Ishikawa (cell line): ENCODE results near the gene PELI3.

Experiments used
- CEBPB ChIP-seq: IDR thresholded peaks from 2 replicates; pipeline ENCODE4 v1.6.1; 2012
- CREB1 ChIP-seq: IDR thresholded peaks from 2 replicates; pipeline ENCODE4 v1.6.1; 2012; ENCODE audit warnings: low read depth
- EGR1 ChIP-seq: IDR thresholded peaks from 2 replicates; pipeline ENCODE4 v1.6.1; 2012
- EP300 ChIP-seq: IDR thresholded peaks from 2 replicates; pipeline ENCODE4 v1.6.1; 2012; ENCODE audit warnings: borderline replicate concordance
- FOXM1 ChIP-seq: IDR thresholded peaks from 2 replicates; pipeline ENCODE4 v1.6.1; 2012; ENCODE audit warnings: low read depth, borderline replicate concordance
- NFIC ChIP-seq: IDR thresholded peaks from 2 replicates; pipeline ENCODE4 v1.6.1; 2012
- RAD21 ChIP-seq: IDR thresholded peaks from 2 replicates; pipeline ENCODE4 v1.6.1; 2012; ENCODE audit warnings: low read depth
- TAF1 ChIP-seq: IDR thresholded peaks from 2 replicates; pipeline ENCODE4 v1.6.1; 2012; ENCODE audit warnings: low read depth, mild to moderate bottlenecking
- TCF12 ChIP-seq: IDR thresholded peaks from 2 replicates; pipeline ENCODE4 v1.6.1; 2012; ENCODE audit warnings: low read depth
- TEAD4 ChIP-seq: IDR thresholded peaks from 2 replicates; pipeline ENCODE4 v1.6.1; 2012
- YY1 ChIP-seq: IDR thresholded peaks from 2 replicates; pipeline ENCODE4 v1.6.1; 2012; ENCODE audit warnings: low read depth
- ZBTB7A ChIP-seq: IDR thresholded peaks from 2 replicates; pipeline ENCODE4 v1.6.1; 2012; ENCODE audit warnings: low read depth
- TF ChIP-seq, protein P1 (sequence below): IDR thresholded peaks from 2 replicates; pipeline ENCODE4 v1.6.1; 2012
- TF ChIP-seq, protein P2 (sequence below): IDR thresholded peaks from 2 replicates; pipeline ENCODE4 v1.6.1; 2012; ENCODE audit warnings: low read depth, mild to moderate bottlenecking
- TF ChIP-seq, protein P3 (sequence below): IDR thresholded peaks from 2 replicates; pipeline ENCODE4 v1.6.1; 2012

Gene PELI3

DNA sequence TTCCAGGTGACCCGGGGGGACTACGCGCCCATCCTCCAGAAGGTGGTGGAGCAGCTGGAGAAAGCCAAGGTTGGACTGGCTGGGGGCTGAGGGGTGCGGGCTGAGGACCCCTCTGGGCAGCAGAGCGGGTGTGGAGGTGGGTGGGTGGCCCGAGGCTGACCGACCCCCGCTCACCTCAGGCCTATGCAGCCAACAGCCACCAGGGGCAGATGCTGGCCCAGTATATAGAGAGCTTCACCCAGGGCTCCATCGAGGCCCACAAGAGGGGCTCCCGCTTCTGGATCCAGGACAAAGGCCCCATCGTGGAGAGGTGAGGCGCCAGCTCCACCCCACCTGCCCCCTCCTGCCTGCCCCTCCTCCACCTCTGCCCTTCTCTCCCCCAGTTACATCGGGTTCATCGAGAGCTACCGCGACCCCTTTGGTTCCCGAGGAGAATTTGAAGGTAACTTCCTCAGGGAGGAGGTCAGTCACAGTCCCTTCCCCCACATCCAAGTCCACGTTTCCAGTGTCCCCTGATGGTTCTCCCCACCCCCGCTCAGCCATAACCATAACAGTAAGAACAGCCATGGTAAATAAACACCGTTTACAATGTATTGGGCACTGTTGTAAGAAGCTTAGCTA lies 24.7 kb downstream of the PELI3 start:
- TF ChIP-seq, protein P1, sequence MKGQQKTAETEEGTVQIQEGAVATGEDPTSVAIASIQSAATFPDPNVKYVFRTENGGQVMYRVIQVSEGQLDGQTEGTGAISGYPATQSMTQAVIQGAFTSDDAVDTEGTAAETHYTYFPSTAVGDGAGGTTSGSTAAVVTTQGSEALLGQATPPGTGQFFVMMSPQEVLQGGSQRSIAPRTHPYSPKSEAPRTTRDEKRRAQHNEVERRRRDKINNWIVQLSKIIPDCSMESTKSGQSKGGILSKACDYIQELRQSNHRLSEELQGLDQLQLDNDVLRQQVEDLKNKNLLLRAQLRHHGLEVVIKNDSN = no peak
- TF ChIP-seq TAF1 (no peak), TEAD4 (no peak), FOXM1 (no peak), TCF12 (no peak), NFIC (no peak), YY1 (no peak), EP300 (no peak), ZBTB7A (no peak), CREB1 (no peak)
- TF ChIP-seq, protein P2, sequence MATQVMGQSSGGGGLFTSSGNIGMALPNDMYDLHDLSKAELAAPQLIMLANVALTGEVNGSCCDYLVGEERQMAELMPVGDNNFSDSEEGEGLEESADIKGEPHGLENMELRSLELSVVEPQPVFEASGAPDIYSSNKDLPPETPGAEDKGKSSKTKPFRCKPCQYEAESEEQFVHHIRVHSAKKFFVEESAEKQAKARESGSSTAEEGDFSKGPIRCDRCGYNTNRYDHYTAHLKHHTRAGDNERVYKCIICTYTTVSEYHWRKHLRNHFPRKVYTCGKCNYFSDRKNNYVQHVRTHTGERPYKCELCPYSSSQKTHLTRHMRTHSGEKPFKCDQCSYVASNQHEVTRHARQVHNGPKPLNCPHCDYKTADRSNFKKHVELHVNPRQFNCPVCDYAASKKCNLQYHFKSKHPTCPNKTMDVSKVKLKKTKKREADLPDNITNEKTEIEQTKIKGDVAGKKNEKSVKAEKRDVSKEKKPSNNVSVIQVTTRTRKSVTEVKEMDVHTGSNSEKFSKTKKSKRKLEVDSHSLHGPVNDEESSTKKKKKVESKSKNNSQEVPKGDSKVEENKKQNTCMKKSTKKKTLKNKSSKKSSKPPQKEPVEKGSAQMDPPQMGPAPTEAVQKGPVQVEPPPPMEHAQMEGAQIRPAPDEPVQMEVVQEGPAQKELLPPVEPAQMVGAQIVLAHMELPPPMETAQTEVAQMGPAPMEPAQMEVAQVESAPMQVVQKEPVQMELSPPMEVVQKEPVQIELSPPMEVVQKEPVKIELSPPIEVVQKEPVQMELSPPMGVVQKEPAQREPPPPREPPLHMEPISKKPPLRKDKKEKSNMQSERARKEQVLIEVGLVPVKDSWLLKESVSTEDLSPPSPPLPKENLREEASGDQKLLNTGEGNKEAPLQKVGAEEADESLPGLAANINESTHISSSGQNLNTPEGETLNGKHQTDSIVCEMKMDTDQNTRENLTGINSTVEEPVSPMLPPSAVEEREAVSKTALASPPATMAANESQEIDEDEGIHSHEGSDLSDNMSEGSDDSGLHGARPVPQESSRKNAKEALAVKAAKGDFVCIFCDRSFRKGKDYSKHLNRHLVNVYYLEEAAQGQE = no peak

DNA sequence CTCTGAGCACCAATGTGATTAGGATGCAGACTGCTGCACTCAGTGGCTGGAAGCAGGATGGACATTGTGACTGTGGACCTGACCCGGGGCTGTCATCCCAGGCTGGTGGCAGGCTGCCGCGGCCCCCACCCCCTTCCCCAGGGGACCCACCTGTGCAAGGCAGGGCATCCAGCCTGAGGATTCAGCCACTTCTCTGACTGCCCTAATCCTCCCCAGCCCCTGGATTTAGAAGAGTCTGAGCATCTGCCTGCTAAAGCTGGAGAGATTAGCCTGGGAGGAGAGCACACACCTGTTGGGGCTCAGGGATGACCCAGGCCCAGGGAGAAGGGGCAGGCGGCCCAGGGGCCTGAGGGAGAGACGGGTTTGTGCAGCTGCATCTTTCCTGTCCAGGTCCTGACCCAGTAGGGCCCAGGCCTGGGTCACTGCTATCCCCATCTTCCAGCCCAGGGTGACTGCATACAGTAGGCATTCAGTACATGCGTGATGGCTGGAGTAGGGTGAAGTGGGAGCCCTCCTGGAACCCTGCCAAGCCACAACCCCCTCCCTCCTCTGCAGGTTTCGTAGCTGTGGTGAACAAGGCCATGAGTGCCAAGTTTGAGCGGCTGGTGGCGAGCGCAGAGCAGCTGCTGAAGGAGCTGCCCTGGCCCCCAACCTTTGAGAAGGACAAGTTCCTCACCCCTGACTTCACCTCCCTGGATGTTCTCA lies 25.6 kb downstream of the PELI3 start:
- TF ChIP-seq TCF12 = no peak
- no peak for TF ChIP-seq ZBTB7A
- TF ChIP-seq FOXM1 = no peak
- no peak for TF ChIP-seq EP300
- no peak for TF ChIP-seq CEBPB
- TF ChIP-seq NFIC = no peak
- TF ChIP-seq EGR1 = no peak
- TF ChIP-seq YY1 = no peak
- no peak for TF ChIP-seq CREB1

DNA sequence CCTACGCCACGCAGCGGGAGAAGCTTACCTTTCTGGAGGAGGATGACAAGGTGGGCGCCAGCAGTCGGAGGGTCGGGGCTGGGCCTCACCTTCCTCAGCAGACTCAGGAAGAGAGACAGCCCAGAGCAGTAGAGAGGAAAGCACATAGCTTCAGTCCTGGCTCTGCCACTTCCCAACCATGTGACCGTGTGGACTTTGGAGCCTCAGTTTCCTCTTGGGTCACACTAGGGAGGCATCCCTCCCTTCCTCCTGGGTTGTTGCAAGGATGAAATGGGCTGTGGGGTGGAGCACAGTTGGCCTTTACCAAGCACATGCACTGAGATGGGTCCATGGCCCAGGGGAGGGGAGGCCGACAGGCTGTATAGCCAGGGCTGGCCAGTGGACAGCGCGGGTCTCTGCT lies 26.4 kb downstream of the PELI3 start:
- TF ChIP-seq CEBPB (no peak), TCF12 (no peak), EGR1 (no peak)
- TF ChIP-seq, protein P1 = no peak

DNA sequence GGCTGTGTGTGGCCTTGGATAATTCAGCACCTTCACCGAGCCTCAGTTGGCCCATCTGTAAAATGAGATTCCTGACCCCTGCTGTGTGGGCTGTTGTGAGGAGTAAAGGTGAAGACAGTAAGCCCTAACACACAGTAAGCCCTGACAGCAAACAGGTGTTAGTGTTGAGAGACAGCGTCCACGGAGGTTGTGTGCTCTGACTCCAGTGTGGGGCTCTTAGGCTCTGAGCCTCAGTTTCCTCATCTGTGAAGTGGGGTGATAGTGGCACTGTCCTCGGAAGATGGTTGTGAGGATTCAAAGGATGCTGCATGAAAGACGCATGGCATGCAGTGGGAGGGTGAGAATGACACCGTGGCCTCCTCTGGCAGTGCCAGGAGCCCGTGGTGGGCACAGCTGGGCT lies 27.8 kb downstream of the PELI3 start:
- no peak for TF ChIP-seq TEAD4
- TF ChIP-seq ZBTB7A = no peak
- TF ChIP-seq, protein P1 = no peak
- no peak for TF ChIP-seq NFIC
- TF ChIP-seq, protein P3, sequence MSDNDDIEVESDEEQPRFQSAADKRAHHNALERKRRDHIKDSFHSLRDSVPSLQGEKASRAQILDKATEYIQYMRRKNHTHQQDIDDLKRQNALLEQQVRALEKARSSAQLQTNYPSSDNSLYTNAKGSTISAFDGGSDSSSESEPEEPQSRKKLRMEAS = no peak
- TF ChIP-seq TCF12 = no peak
- TF ChIP-seq, protein P2 = no peak
- TF ChIP-seq CREB1 = no peak
- no peak for TF ChIP-seq RAD21
- no peak for TF ChIP-seq TAF1
- no peak for TF ChIP-seq CEBPB
- no peak for TF ChIP-seq YY1
- no peak for TF ChIP-seq EGR1

DNA sequence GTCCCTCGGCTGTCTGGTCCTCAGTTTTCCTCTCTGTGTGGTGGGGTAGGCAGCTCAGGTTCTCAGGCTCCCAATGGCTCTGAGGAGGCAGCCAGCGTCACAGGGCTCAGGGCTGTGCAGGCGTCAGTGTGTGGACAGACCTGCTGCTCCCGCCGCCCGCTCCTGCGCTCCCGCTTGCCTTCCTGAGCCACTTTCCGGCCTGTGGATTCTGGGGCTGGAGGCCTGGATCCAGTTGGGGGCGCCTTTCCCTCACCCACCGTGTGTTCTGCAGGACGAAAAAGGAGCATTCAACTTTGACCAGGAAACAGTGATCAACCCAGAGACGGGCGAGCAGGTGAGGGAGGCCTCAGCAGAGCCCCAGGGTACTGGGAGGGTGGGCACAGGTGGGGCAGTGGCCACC lies 28.2 kb downstream of the PELI3 start:
- TF ChIP-seq RAD21 = peak; percentile 17; the same call in 1 of the 2 replicates
- TF ChIP-seq ZBTB7A = no peak

DNA sequence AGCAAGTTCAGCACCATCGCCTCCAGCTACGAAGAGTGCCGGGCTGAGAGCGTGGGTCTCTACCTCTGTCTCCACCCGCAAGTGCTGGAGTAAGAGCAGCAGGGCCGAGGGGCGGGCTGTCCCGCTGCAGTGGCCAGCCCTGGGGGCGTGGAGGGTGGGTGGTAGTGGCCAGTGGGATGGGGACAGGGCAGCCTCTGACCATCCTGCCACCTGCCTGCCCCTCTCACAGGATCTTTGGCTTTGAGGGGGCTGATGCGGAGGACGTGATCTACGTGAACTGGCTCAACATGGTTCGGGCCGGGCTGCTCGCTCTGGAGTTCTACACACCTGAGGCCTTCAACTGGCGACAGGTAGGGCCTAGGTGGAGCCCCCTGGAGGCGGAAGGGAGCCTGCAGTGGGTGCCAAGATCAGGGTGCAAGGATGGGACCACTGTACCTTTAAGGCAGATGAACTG lies 28.7 kb downstream of the PELI3 start:
- TF ChIP-seq, protein P2 = no peak
- TF ChIP-seq CEBPB (no peak), FOXM1 (no peak), EGR1 (no peak), TEAD4 (no peak), YY1 (no peak), TCF12 (no peak), NFIC (no peak), TAF1 (no peak), ZBTB7A (no peak), CREB1 (no peak), EP300 (no peak), RAD21 (no peak)
- TF ChIP-seq, protein P3 = no peak
- TF ChIP-seq, protein P1 = no peak
